NCI-H2227 treated with DMSO at 0.1 percent for 48 hours (cell line): ENCODE measurements around the gene ZNF764.
A peak's percentile ranks its signal among the peaks of the same experiment; 100 is the strongest.
"Not testable (repeated sequence)": the region's sequence is repeated elsewhere in the genome, so short reads cannot be mapped to it uniquely, and the experiment has no call there.

ENCODE experiments used
- DNase-seq: peaks from one replicate; lab custom pipeline; 2025; lab: John Stamatoyannopoulos, UW

Gene ZNF764

GRCh38 chr16:30527635-30528178 lies 30.5 kb downstream of the ZNF764 start:
- no peak for DNase-seq

DNA sequence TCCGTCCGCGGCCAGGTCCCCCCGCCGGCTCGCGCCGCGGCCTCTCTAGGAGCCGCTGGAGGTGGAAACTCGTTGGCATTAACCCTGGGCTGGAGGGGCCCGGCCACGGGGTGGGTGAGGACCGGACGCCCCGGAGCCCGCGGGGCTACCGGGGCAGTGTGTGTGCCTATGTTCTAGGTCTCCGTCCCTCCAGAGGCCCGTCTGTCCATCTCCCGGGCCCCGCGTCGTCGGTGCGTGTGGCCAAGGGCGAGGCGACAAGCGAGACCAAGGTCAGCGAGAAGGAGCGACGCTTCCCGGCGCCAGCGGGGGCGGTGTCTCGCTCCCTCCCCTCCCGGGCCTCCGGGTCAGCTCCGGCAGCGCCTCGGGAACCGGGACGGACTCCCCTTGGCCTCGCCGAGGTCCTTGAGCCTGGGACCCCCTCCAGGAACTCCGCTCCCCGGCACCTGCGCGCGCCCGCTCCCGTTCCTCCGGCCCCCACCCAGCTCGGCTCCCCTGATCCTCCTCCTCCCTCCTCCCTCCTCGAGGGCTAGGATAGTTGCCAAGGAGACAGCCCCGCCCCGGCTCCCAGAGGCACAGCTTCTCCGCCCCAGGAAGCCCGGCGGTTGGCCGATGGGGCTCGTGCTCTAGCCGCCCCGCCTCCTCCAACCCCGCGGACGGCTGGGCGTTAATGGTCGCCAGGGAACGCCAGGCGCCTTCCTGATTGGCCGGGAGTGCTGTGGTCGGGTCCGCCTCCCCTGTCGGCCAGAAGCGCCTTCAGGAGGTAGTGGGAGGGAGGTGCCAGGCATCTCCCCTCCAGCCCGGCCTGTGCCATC lies 31.1 kb downstream of the ZNF764 start:
- DNase-seq: peak; percentile 98

GRCh38 chr16:30526137-30526822 lies 31.9 kb downstream of the ZNF764 start, which contains the start of gene ZNF768:
Gene ZNF768, minus strand, starts transcription at chr16:30526566. Its CDS starts 153 bp downstream, at chr16:30526413.
- DNase-seq: no peak

DNA sequence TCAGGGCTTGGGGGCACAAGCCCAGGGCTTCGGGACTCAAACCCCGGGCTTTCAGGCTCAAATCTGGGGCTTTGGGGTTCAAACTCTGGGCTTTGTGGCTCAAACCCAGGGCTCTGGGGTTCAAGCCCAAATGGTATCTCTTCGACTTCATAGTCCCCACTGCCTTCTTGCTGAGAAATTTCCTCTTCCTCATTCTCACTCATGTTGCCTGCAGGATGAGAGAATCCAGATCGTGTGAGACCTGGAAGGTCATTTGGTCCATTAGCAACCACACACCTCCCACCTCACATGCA lies 32.4 kb downstream of the ZNF764 start:
- no peak for DNase-seq

DNA sequence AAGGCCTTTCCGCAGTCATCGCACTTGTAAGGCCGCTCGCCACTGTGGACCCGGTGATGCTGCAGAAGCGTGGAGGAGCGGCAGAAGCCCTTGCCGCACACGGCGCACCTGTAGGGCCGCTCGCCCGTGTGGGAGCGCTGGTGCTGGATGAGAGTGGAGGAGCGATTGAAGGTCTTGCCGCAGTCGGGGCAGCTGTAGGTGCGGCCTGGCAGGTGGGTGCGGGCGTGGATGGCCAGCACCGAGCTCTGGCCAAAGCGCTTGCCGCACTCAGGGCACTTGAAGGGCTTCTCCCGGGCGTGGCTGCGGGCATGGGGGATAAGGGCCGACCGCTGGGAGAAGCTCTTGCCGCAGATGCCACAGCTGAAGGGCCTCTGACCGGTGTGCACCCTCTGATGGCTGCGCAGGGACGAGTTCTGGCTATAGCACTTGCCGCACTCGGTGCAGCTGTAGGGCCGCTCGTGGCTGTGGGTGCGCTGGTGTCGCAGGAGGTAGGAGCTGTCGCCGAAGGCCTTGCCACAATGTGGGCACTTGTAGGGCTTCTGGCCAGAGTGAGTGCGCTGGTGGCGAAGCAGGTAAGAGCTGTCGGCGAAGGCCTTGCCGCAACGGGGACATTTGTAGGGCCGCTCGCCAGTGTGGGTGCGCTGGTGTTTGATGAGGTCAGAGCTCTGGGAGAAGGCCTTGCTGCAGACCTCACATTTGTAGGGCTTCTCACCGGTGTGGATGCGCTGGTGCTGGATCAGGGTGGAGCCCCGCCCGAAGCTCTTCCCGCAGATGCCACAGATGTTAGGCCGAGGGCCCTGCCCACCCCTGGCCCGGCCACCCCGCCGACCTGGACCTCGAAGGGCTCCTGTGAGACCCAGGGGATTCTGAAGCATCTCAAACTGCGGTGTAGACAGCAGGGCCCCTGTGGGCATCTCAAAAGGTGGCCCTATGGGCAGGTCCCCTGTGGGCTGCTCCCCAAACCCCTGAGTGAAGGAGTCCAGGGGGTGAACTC lies 33.3 kb downstream of the ZNF764 start:
- no peak for DNase-seq

GRCh38 chr16:30523768-30524574 lies 34.2 kb downstream of the ZNF764 start:
- DNase-seq: no peak

- not testable (repeated sequence) for DNase-seq
These were observed 35.3 kb downstream of the ZNF764 start for GRCh38 chr16:30522702-30523463.

DNA sequence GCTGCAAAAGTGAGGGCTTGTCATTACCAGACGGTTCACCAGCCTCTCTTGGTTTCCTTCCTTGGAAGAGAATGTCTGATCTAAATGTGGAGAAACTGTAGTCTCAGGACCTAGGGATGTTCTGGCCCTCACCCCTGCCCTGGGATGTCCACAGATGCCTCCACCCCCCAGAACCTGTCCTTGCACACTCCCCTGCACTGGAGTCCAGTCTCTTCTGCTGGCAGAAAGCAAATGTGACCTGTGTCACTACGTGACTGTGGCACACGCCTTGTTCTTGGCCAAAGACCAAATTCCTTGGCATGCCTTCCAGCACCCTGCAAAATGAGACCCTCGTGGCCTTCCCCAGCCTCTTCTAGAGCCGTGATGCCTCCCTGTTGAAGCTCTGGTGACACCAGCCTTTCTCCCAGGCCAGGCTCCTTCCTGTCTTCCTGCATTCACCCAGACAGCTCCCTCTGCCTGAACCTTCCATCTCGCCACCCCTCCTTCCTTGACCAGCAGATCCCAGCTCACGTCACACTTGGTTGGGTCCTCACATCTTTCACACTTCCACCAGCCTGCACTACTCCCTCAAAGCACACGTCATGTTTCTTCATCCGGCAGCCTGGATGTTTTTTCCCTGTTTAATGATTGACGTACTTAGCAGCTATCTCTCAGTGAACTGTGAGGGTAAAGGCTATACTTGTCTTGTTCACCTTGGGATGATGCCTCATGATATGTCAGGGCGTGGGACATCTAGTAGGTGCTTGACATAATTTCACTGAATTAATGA lies 36.1 kb downstream of the ZNF764 start:
- no peak for DNase-seq

DNA sequence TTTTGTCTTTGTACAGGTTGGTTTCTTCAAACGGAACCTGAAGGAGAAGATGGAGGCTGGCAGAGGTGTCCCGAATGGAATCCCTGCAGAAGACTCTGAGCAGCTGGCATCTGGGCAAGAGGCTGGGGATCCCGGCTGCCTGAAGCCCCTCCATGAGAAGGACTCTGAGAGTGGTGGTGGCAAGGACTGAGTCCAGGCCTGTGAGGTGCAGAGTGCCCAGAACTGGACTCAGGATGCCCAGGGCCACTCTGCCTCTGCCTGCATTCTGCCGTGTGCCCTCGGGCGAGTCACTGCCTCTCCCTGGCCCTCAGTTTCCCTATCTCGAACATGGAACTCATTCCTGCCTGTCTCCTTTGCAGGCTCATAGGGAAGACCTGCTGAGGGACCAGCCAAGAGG lies 36.7 kb downstream of the ZNF764 start:
- DNase-seq: no peak

GRCh38 chr16:30519120-30520049 lies 38.8 kb downstream of the ZNF764 start:
- no peak for DNase-seq

DNA sequence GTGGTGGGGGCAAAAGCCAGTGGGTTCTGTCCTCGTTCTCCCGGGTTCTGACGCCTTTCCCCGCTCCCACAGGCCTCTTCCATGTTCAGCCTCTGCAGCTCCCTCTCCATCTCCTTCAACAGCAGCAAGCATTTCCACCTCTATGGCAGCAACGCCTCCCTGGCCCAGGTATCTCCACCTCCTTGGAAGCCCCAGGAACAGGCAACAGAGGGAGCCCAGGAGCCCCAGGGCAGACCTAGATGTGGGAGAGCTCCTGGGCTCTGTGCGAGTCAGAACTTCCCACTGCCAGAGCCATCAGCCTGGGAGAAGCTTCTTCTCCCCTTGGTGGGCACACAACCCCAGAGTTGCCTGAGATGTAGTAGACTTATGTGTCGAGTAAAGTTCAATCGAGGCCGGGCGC lies 39.6 kb downstream of the ZNF764 start:
- DNase-seq: no peak

- no peak for DNase-seq
These were observed 42.9 kb downstream of the ZNF764 start for GRCh38 chr16:30515275-30515674.

DNA sequence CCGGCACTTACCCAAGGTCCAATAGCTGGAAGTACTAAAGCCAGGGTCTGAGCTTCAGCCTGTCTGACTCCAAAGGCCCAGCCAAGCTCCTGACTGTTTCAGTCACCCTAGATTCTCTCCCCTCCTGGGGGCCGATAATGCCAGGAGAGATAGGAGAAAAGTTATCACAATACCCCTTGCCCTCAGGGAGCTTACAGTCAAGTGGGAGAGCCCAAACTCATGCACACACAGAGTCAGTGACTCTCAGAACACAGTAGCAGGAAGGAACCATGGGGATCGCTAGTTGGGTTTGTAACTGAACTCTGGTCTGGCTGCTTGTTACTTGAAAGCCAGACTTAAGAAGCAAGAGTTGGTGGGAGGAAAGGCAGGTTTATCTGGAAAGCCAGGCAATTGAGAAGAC lies 46.7 kb downstream of the ZNF764 start:
- DNase-seq: no peak

- no peak for DNase-seq
These were observed 47.7 kb downstream of the ZNF764 start for GRCh38 chr16:30510376-30510938.

- DNase-seq: no peak
These were observed 49.0 kb downstream of the ZNF764 start for GRCh38 chr16:30509081-30509765.
